ENCODE measurements around the gene ACAP3. TPM values are rescaled to one million over a fixed set of nuclear protein-coding genes. Genes with fewer than 3 reads are reported as not detected.

ACAP3 gene
- total RNA-seq, 4 donors from 2014 or later = 78.1 to 156 (median 110) TPM

DNA sequence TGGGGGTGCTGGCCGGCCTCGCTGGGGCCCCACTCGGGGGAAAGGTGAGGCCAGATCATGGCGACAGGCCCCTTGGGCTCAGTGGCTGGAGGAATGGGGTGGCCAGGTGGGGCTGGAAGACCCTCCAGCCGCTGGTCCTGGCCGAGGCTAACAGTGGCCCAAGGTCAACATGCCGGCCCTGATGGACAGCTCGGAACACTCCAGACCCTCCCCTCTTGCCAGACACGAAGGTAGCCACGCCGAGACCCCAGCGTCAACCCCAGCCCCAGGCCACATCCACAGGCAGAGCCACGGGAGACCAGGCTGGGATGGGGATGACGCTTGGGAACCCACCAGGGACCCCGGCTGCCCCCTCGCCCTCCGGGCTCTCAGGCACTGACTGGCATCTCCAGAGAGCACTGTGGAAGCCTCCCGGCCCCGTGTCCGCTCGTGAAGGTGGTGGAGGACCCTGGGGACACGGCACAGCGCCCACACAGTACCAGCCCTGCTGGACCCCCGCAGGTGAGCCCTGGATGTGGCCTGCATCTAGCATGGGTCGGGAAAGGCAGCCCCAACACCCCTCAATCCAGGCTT lies 60.3 kb downstream of the ACAP3 start:
- Histone ChIP-seq H3K4me3 (no peak overlapping the region), H3K4me1 (peaks cover 0 to 16% (median 10%) of the 10 kb centered on the region in 4 donors), H3K27me3 (peaks cover 0 to 21% of the 10 kb centered on the region in 2 donors), H3K9me3 (no peaks in the 10 kb centered on the region), H3K36me3 (peaks cover 0 to 2% (median 0%) of the 10 kb centered on the region in 3 donors), H3K27ac (no peak overlapping the region)
- DNase-seq = no peak
- TF ChIP-seq, protein P1, sequence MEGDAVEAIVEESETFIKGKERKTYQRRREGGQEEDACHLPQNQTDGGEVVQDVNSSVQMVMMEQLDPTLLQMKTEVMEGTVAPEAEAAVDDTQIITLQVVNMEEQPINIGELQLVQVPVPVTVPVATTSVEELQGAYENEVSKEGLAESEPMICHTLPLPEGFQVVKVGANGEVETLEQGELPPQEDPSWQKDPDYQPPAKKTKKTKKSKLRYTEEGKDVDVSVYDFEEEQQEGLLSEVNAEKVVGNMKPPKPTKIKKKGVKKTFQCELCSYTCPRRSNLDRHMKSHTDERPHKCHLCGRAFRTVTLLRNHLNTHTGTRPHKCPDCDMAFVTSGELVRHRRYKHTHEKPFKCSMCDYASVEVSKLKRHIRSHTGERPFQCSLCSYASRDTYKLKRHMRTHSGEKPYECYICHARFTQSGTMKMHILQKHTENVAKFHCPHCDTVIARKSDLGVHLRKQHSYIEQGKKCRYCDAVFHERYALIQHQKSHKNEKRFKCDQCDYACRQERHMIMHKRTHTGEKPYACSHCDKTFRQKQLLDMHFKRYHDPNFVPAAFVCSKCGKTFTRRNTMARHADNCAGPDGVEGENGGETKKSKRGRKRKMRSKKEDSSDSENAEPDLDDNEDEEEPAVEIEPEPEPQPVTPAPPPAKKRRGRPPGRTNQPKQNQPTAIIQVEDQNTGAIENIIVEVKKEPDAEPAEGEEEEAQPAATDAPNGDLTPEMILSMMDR (IDR thresholded peaks at IDR 0.05) = no peak
- no peak for TF ChIP-seq POLR2A (IDR thresholded peaks at IDR 0.05)

DNA sequence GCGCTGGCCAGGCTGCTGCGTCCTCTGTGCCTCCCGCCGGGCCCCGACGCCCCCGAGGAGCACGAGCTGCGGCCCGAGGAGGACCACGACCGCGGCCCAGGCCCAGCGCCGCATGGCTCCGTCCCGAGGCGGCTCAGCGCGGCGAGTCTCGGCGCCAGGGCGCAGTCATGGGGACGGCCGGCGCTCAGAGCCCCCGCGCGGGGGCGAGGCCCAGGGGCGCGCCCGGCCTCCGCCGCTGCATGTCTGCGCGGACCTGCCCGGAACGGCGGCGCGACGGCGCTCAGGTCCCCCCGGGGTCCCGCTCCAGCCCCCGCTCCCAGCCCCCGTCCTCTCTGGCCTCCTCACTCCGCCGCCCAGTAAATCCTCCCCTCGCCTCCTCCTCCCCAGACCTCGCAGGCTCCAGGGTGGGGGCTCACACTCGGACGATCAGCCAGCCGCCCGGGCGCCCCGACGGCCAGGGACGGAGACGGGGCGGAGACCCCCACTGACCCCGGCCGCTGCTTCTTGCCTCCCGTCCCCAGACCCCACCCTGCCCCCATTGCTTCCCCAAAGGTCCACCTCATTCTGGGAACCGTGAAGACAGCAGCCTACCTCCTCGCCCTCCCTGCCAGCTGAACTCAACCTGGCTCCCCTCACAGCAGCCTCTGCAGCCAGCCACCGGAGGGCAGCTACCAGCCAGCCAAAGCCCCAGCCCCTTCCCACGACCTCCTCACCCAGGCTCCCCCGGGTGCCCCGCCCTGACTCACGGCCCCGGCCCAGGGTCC lies 61.0 kb downstream of the ACAP3 start, which contains the start of gene C1QTNF12:
Gene C1QTNF12 (minus strand): TSS at position 146 of the 764 bp plus-strand sequence. CDS start 32 bp downstream, at position 114.
- Histone ChIP-seq H3K27ac (no peak within 1 kb of the TSS), H3K9me3 (no peaks in the 10 kb centered on the region), H3K4me1 (peaks cover 0 to 16% (median 10%) of the 10 kb centered on the region in 4 donors), H3K36me3 (no peaks in the 10 kb centered on the region), H3K4me3 (peak within 1 kb of the TSS in 1 of 4 donors; percentile 22), H3K27me3 (peaks cover 0 to 21% of the 10 kb centered on the region in 2 donors)
- no peak for DNase-seq
- TF ChIP-seq POLR2A (IDR thresholded peaks at IDR 0.05) = no peak

- Histone ChIP-seq H3K9me3 (no peaks in the 10 kb centered on the region), H3K27ac (no peak overlapping the region), H3K27me3 (peaks cover 0 to 21% of the 10 kb centered on the region in 2 donors), H3K36me3 (no peaks in the 10 kb centered on the region), H3K4me1 (peaks cover 0 to 13% (median 8%) of the 10 kb centered on the region in 4 donors), H3K4me3 (peak overlapping the region in 1 of 4 donors; percentile 22)
- TF ChIP-seq POLR2A (IDR thresholded peaks at IDR 0.05) = no peak
- TF ChIP-seq, protein P1 (IDR thresholded peaks at IDR 0.05) = no peak
- no peak for DNase-seq
These were observed 61.7 kb downstream of the ACAP3 start for GRCh38 chr1:1245817-1246576.

DNA sequence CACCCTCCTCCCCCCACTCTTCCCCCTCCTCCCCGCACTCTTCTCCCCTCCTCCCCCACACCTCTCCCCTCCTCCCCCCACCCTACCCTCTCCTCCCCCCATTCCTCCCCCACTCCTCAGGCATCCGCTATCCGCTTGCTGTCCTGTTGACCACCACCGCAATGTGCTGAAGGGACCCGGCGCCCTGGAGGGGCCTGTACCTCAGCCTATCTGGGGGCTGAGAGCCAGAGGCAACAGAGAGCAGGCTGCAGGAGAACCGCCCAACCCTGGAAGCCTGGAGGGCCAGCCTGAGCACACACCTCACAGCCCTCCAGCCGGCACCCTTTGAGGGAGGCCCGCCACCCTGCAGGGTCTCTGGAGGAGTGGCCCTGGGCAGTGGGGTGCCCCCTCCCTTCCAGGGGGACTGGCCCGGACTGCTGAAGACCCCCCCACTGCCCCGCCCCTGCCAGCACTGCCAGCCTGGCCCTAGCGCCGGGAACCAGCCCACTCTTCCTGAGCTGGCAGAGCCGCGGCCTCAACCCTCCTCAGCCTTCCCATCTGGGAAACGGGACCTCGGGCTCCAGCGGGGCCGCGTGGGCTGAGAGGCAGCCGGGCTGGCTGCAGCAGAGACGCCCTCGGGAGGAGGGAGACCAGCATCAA lies 62.4 kb downstream of the ACAP3 start:
- no peak for DNase-seq
- Histone ChIP-seq H3K27ac (no peak overlapping the region), H3K4me3 (no peak overlapping the region), H3K9me3 (no peaks in the 10 kb centered on the region), H3K36me3 (no peaks in the 10 kb centered on the region), H3K4me1 (peaks cover 0 to 11% (median 3%) of the 10 kb centered on the region in 4 donors), H3K27me3 (peaks cover 0 to 21% of the 10 kb centered on the region in 2 donors)
- TF ChIP-seq POLR2A (IDR thresholded peaks at IDR 0.05) = no peak
- TF ChIP-seq, protein P1 (IDR thresholded peaks at IDR 0.05) = no peak

GRCh38 chr1:1244192-1244811 lies 63.4 kb downstream of the ACAP3 start:
- TF ChIP-seq, protein P1 (IDR thresholded peaks at IDR 0.05) = peak in 2 of 6 experiments; percentile 25 to 27
- peak; percentile 44 to 57 for TF ChIP-seq POLR2A (IDR thresholded peaks at IDR 0.05)
- H3K27ac ChIP-seq = peak overlapping the region in 3 of 4 donors; percentile 10 to 36 (median 34)
- peaks cover 0 to 11% (median 3%) of the 10 kb centered on the region in 4 donors for H3K4me1 ChIP-seq
- peak in 2 of 3 donors; percentile 83 to 84 for DNase-seq
- peak overlapping the region in 3 of 4 donors; percentile 32 to 56 (median 52) for H3K4me3 ChIP-seq
- H3K27me3 ChIP-seq = peaks cover 0 to 26% of the 10 kb centered on the region in 2 donors
- H3K36me3 ChIP-seq = no peaks in the 10 kb centered on the region
- no peaks in the 10 kb centered on the region for H3K9me3 ChIP-seq

Measured in Peyer's patch (tissue), 4 donors.